ENCODE results near the gene PDE4D. TPM values are rescaled to one million over a fixed set of nuclear protein-coding genes. Genes with fewer than 3 reads are reported as not detected.

The PDE4D gene
- polyA plus RNA-seq, 6 donors from 2014 or later = 4.1 to 20.0 (median 12.9) TPM

GRCh38 chr5:58927938-58928337, 965.6 kb downstream of the PDE4D start:
- peaks cover 11 to 61% (median 30%) of the 10 kb centered on the region in 3 donors for H3K27me3 Mint-ChIP-seq
- peaks cover 0 to 10% (median 2%) of the 10 kb centered on the region in 7 donors for H3K9me3 Mint-ChIP-seq
- no peak for ATAC-seq (ENCODE audit: low read depth in 2 of 2)
- H3K4me1 Mint-ChIP-seq = no peaks in the 10 kb centered on the region
- H3K4me3 Mint-ChIP-seq = no peak overlapping the region
- H3K36me3 Mint-ChIP-seq = no peaks in the 10 kb centered on the region
- no peak overlapping the region for H3K27ac Mint-ChIP-seq
- no peak for DNase-seq

- H3K27me3 Mint-ChIP-seq = peaks cover 11 to 62% (median 24%) of the 10 kb centered on the region in 3 donors
- H3K9me3 Mint-ChIP-seq = peaks cover 0 to 10% (median 2%) of the 10 kb centered on the region in 7 donors
- no peaks in the 10 kb centered on the region for H3K4me1 Mint-ChIP-seq
- H3K4me3 Mint-ChIP-seq = no peak overlapping the region
- no peak for ATAC-seq (ENCODE audit: low read depth in 2 of 2)
- H3K27ac Mint-ChIP-seq = no peak overlapping the region
- no peaks in the 10 kb centered on the region for H3K36me3 Mint-ChIP-seq
- DNase-seq = no peak
These were observed 966.3 kb downstream of the PDE4D start for GRCh38 chr5:58927181-58927580.

GRCh38 chr5:58926541-58926935, 967.0 kb downstream of the PDE4D start:
- no peak for DNase-seq
- Mint-ChIP-seq H3K9me3 (peaks cover 0 to 10% (median 2%) of the 10 kb centered on the region in 7 donors), H3K4me3 (no peak overlapping the region), H3K27ac (no peak overlapping the region), H3K27me3 (peaks cover 11 to 56% (median 18%) of the 10 kb centered on the region in 3 donors), H3K4me1 (no peaks in the 10 kb centered on the region), H3K36me3 (no peaks in the 10 kb centered on the region)
- no peak for ATAC-seq (ENCODE audit: low read depth in 2 of 2)

- H3K4me1 Mint-ChIP-seq = no peaks in the 10 kb centered on the region
- H3K36me3 Mint-ChIP-seq = no peaks in the 10 kb centered on the region
- no peak for DNase-seq
- H3K4me3 Mint-ChIP-seq = no peak overlapping the region
- no peak for ATAC-seq (ENCODE audit: low read depth in 2 of 2)
- peaks cover 11 to 52% (median 14%) of the 10 kb centered on the region in 3 donors for H3K27me3 Mint-ChIP-seq
- H3K27ac Mint-ChIP-seq = no peak overlapping the region
- H3K9me3 Mint-ChIP-seq = peaks cover 0 to 10% (median 2%) of the 10 kb centered on the region in 7 donors
These were observed 967.6 kb downstream of the PDE4D start for GRCh38 chr5:58925627-58926540.

- ATAC-seq (ENCODE audit: low read depth in 2 of 2) = no peak
- H3K4me3 Mint-ChIP-seq = no peak overlapping the region
- H3K27ac Mint-ChIP-seq = no peak overlapping the region
These were observed 969.2 kb downstream of the PDE4D start for GRCh38 chr5:58924306-58924705.

GRCh38 chr5:58923355-58923754, 970.2 kb downstream of the PDE4D start:
- H3K27ac Mint-ChIP-seq = no peak overlapping the region
- no peak for ATAC-seq (ENCODE audit: low read depth in 2 of 2)
- DNase-seq = no peak
- peaks cover 8 to 38% (median 11%) of the 10 kb centered on the region in 3 donors for H3K27me3 Mint-ChIP-seq
- no peaks in the 10 kb centered on the region for H3K4me1 Mint-ChIP-seq
- no peaks in the 10 kb centered on the region for H3K36me3 Mint-ChIP-seq
- H3K4me3 Mint-ChIP-seq = no peak overlapping the region
- H3K9me3 Mint-ChIP-seq = no peaks in the 10 kb centered on the region

More at GRCh38 chr5:58924306-58924705, 969.2 kb downstream of the PDE4D start:
- peaks cover 8 to 40% (median 11%) of the 10 kb centered on the region in 3 donors for H3K27me3 Mint-ChIP-seq
- no peaks in the 10 kb centered on the region for H3K4me1 Mint-ChIP-seq
- H3K9me3 Mint-ChIP-seq = peaks cover 0 to 4% (median 0%) of the 10 kb centered on the region in 7 donors
- no peaks in the 10 kb centered on the region for H3K36me3 Mint-ChIP-seq
- DNase-seq = no peak

GRCh38 chr5:58922461-58923171, 970.9 kb downstream of the PDE4D start:
- H3K27ac Mint-ChIP-seq = peak overlapping the region in 1 of 6 donors; percentile 5
- ATAC-seq (ENCODE audit: low read depth in 2 of 2) (no peak), DNase-seq (no peak)
- no peaks in the 10 kb centered on the region for H3K36me3 Mint-ChIP-seq
- H3K9me3 Mint-ChIP-seq = no peaks in the 10 kb centered on the region
- no peaks in the 10 kb centered on the region for H3K4me1 Mint-ChIP-seq
- peaks cover 2 to 33% (median 11%) of the 10 kb centered on the region in 3 donors for H3K27me3 Mint-ChIP-seq
- no peak overlapping the region for H3K4me3 Mint-ChIP-seq

- peaks cover 0 to 25% (median 1%) of the 10 kb centered on the region in 3 donors for H3K27me3 Mint-ChIP-seq
- no peak for ATAC-seq (ENCODE audit: low read depth in 2 of 2)
- no peaks in the 10 kb centered on the region for H3K9me3 Mint-ChIP-seq
- H3K27ac Mint-ChIP-seq = no peak overlapping the region
- H3K4me1 Mint-ChIP-seq = no peaks in the 10 kb centered on the region
- no peak overlapping the region for H3K4me3 Mint-ChIP-seq
- no peaks in the 10 kb centered on the region for H3K36me3 Mint-ChIP-seq
- no peak for DNase-seq
These were observed 972.4 kb downstream of the PDE4D start for GRCh38 chr5:58921159-58921558.

GRCh38 chr5:58919833-58920232, 973.7 kb downstream of the PDE4D start:
- no peak overlapping the region for H3K4me3 Mint-ChIP-seq
- ATAC-seq (ENCODE audit: low read depth in 2 of 2) (no peak), DNase-seq (no peak)
- no peaks in the 10 kb centered on the region for H3K36me3 Mint-ChIP-seq
- peaks cover 0 to 27% (median 5%) of the 10 kb centered on the region in 3 donors for H3K27me3 Mint-ChIP-seq
- no peaks in the 10 kb centered on the region for H3K4me1 Mint-ChIP-seq
- H3K27ac Mint-ChIP-seq = no peak overlapping the region
- no peaks in the 10 kb centered on the region for H3K9me3 Mint-ChIP-seq

All from naive B cell (primary cell).